HG02981 (cell line): ENCODE data around the gene CUX1.

Experiments used
- ATAC-seq: cut with Tn5 transposase; IDR thresholded peaks from one replicate; pipeline ENCODE4 v1.9.1; 2021; ENCODE audit warnings: mild to moderate bottlenecking, moderate library complexity; ENCODE audit not compliant: unreplicated experiment

CUX1 gene

DNA sequence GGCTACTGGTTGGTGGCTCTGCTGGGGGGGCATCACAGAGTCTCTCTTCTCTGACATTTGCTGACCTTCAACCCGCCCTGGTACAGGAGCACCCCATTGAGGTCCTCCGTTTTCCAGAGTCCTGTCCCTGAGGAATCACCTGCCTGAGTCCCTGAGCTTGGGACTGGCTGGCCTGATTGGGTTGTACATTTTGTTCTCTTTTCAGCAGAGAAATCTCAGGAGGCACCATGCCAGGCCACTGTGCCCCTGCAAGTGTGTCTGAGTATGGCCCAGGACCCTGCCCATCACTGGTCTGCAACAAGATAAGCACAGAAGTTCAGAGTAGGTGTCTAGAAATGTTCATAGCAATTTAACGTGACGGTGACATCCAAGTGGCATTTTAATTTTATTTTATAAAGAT lies 131.2 kb downstream of the CUX1 start:
- no peak for ATAC-seq

GRCh38 chr7:101950450-101951119 lies 133.2 kb downstream of the CUX1 start:
- ATAC-seq = no peak

DNA sequence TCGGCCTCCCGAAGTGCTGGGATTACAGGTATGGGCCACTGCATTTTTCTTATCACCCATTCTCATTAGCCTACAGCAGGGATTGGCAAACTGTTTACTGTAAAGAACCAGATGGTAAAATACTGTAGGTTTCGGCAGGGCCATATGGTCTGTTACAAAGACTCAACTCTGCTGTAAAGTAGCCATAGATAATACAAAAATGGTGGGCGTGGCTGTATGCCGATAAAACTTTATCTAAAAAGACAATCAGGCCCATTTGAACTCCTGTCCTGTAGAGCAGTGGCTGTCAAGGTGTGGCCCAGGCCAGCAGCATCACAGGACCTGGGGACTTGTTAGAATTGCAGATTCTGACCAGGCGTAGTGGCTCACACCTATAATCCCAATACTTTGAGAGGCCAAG lies 134.3 kb downstream of the CUX1 start:
- ATAC-seq = no peak

GRCh38 chr7:101952355-101953247 lies 135.2 kb downstream of the CUX1 start:
- no peak for ATAC-seq

- no peak for ATAC-seq
Measured at GRCh38 chr7:101953248-101953819, 135.9 kb downstream of the CUX1 start.

DNA sequence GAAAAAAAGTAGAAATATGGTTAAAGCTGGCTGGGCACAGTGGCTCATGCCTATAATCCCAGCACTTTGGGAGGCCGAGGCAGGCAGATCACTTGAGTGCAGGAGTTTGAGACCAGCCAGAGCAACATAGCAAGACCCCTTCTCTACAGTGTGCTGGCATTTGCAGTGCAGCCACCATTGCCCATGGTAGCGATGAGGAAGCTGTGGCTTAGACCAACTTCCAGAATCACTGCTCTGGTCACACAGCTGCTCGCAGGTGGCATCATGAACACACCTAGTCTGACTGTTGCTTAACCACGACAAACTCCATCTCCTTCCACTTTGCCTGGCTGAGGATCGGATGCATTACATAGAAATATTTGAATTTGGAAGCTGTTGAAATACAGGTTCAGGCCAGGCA lies 137.1 kb downstream of the CUX1 start:
- ATAC-seq = no peak

- ATAC-seq = no peak
Measured at GRCh38 chr7:101956130-101956529, 138.7 kb downstream of the CUX1 start.

GRCh38 chr7:101957744-101958525 lies 140.5 kb downstream of the CUX1 start:
- ATAC-seq = no peak

GRCh38 chr7:101959342-101959741 lies 141.9 kb downstream of the CUX1 start:
- no peak for ATAC-seq

DNA sequence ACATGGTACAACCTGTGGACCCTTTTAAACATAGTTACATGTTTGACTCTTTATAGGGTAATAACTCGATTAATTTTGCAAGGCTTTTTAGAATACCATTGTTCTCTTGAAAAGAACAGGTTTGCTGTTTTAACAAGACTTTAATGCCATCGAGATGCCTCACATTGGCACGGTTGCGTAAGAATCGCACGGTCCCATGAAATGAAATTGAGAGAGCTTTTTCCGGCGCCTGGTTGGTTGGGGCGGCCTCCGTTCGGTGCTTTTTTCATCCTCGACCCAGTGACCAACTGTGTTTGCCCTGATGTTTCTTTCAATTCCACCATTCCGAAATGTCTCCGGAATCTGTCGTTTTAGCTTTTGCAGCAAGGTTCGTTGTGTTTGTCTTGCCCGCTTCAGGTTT lies 142.4 kb downstream of the CUX1 start:
- ATAC-seq = no peak

GRCh38 chr7:101960323-101960722 lies 142.9 kb downstream of the CUX1 start:
- no peak for ATAC-seq

- ATAC-seq = no peak
Measured at GRCh38 chr7:101960985-101961708, 143.7 kb downstream of the CUX1 start.

DNA sequence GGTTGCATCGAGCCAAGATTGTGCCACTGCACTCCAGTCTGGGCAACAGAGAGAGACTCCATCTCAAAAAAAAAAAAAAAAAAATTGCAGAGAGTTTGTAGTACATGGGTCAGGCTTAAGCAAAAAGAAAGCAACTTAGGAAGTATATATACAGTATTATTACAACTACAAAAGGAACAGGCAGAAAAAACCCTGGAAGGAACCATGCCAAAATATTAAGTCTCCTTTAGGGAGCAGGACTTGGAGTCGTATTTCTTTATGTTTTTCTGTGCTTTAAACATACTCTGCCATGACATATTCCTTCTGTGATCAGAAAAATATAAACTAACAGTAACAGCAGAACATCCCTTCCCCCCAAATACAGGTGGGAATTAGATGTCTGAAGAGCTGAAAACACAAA lies 144.4 kb downstream of the CUX1 start:
- no peak for ATAC-seq

- ATAC-seq = no peak
Measured at GRCh38 chr7:101963693-101964092, 146.3 kb downstream of the CUX1 start.

DNA sequence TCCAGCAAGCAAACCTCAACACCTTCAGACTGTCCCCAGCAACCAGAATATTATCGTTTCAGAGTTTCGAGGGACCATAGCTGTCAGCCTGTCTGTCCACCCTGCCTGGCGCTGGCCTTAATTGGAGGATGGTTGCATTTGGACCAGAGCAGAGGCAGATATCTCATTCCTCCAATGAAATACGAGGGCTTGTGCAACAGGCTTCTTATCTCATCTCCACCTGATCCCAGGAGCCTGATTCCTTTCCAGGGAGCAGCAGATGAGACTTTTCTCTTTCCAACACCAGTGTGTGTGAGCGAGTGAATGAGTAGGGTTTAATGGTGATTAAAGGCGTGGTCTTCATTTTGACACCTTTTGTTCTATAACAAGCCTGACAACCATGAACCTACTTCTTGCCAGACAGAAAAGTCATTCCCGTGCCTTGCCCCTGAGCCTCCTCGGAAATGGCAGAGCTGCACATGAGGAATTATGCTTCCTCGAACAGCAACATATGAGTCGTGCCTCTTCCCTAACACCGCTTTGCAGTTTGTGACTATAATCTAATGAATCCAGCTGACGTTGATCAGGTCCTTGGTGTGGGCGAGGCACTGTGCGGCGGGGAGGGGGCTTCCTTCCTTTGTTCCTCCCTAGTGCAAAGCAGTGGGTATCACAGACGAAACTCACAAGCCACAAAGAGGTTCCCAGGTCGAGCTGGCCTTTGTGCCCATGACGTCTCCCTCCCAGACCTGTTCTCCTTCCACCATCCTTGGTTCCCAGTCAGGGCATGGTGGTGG lies 147.4 kb downstream of the CUX1 start:
- ATAC-seq = no peak

- no peak for ATAC-seq
Measured at GRCh38 chr7:101968720-101969466, 151.5 kb downstream of the CUX1 start.

DNA sequence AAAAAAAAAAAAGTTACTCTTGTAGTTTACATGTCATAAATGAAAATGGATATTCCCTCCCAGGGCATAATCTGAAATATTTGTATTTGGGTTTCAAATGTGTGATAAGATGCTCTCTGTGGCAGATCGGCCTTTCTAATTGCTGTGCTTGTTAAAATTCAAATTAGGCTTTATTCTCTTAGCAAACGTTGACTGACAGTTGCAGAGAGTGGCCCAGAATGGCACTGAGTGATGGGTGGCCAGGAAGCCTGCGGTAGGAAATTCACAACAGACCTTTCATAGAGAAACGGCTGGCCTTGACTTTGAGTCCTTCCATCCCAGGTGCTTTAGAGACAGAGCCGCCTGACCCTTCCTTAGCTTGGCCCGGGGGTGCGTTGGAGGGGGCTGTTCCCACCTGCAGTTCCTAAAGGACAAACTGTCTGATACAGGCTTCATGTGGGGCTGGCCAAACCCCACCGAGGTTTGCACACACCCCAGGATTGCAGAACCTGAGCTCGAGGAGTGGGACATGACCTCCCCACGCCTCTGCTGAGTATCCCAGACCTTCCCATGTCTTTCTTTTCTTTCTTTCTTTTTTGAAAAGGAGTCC lies 152.7 kb downstream of the CUX1 start:
- ATAC-seq = no peak

- no peak for ATAC-seq
Measured at GRCh38 chr7:101970801-101971200, 153.4 kb downstream of the CUX1 start.

GRCh38 chr7:101971457-101971856 lies 154.0 kb downstream of the CUX1 start:
- no peak for ATAC-seq
